ENCODE measurements around the gene DYNC1H1. TPM values are rescaled to one million over a fixed set of nuclear protein-coding genes. Genes with fewer than 3 reads are reported as not detected.

Gene DYNC1H1
- total RNA-seq, 2 experiments from 2014 or later: 209 to 291 TPM

DNA sequence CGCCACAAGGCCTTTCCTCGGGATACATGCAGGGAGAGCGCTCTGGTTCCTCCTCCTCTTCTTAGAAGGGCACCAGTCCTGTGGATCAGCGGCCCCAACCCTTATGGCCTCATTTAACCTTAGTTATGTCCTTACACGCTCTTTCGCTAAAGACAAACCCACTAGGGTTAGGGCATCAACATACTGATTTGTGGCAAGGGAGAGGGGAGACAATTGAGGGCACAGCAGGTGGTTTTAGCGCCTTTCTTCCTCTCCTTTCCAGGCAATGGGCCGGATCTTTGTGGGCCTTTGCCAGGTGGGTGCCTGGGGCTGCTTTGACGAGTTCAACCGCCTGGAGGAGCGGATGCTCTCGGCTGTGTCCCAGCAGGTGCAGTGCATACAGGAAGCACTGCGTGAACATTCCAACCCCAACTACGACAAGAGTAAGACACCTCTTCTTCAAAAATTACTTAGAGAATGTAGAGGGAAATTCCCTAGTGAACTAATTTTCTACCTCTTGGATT, 43.6 kb downstream of the DYNC1H1 start:
- POLR2A ChIA-PET: no interaction called here
- Histone ChIP-seq H2AFZ (ENCODE audit: low read length) (no peak overlapping the region), H3K4me2 (ENCODE audit: low read length) (no peak overlapping the region), H3K36me3 (ENCODE audit: insufficient read depth, low read length) (peaks cover 94% of the 10 kb centered on the region), H3K79me2 (ENCODE audit: insufficient read depth, low read depth, low read length) (no peaks in the 10 kb centered on the region), H3K9me2 (ENCODE audit: insufficient read depth, low read length) (no peaks in the 10 kb centered on the region), H3K27ac (ENCODE audit: low read depth, low read length, poor library complexity, severe bottlenecking) (no peak overlapping the region), H3K4me3 (ENCODE audit: low read depth, low read length, poor library complexity, severe bottlenecking) (no peak overlapping the region), H4K20me1 (ENCODE audit: insufficient read depth, low read length) (no peaks in the 10 kb centered on the region), H3K4me1 (ENCODE audit: insufficient read depth, low read length, poor library complexity, severe bottlenecking) (no peaks in the 10 kb centered on the region), H3K9me3 (ENCODE audit: low read length) (no peaks in the 10 kb centered on the region)
- no peak for DNase-seq (ENCODE audit: low spot score)
- no peak for TF ChIP-seq EZH2phosphoT487 (IDR thresholded peaks at IDR 0.05; ENCODE audit: borderline replicate concordance, low read depth, low read length)
- TF ChIP-seq, protein P1, sequence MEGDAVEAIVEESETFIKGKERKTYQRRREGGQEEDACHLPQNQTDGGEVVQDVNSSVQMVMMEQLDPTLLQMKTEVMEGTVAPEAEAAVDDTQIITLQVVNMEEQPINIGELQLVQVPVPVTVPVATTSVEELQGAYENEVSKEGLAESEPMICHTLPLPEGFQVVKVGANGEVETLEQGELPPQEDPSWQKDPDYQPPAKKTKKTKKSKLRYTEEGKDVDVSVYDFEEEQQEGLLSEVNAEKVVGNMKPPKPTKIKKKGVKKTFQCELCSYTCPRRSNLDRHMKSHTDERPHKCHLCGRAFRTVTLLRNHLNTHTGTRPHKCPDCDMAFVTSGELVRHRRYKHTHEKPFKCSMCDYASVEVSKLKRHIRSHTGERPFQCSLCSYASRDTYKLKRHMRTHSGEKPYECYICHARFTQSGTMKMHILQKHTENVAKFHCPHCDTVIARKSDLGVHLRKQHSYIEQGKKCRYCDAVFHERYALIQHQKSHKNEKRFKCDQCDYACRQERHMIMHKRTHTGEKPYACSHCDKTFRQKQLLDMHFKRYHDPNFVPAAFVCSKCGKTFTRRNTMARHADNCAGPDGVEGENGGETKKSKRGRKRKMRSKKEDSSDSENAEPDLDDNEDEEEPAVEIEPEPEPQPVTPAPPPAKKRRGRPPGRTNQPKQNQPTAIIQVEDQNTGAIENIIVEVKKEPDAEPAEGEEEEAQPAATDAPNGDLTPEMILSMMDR (conservative IDR thresholded peaks at IDR 0.05; ENCODE audit: low read length): no peak
- CTCF ChIA-PET (ENCODE audit: unreplicated experiment): no interaction called here
- BruUV-seq (replicated peaks): no TSS peak
- intact Hi-C loops (cut with micrococcal nuclease; ENCODE audit: unreplicated experiment): loop anchor here (2.0 to 5.0 kb wide), 2 partner anchors 15 to 34 kb away; no protein-coding TSS in a partner anchor

DNA sequence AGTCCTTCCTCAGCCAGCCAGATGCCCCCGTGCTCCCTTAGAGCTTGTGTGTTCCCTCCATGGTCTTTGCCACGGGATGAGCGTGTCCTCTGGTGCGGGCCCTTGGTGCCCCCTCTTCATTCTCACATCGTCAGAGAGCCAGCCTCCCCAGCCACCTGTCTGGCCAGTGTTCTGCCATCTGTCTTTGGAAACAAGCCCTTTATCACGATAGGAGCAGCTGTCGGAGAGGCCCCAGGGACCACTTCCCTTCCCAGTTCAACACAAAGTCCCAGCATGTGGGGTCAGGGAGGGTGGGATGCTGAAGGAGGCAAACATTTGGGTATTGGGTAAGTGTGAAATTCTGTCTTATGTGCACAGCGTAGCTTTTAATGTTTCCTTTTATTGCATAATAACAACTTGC, 44.5 kb downstream of the DYNC1H1 start:
- Histone ChIP-seq H3K4me3 (ENCODE audit: low read depth, low read length, poor library complexity, severe bottlenecking) (no peak overlapping the region), H3K4me2 (ENCODE audit: low read length) (no peak overlapping the region), H4K20me1 (ENCODE audit: insufficient read depth, low read length) (no peaks in the 10 kb centered on the region), H3K4me1 (ENCODE audit: insufficient read depth, low read length, poor library complexity, severe bottlenecking) (no peaks in the 10 kb centered on the region), H2AFZ (ENCODE audit: low read length) (no peak overlapping the region), H3K9me3 (ENCODE audit: low read length) (no peaks in the 10 kb centered on the region), H3K36me3 (ENCODE audit: insufficient read depth, low read length) (peaks cover 95% of the 10 kb centered on the region), H3K9me2 (ENCODE audit: insufficient read depth, low read length) (no peaks in the 10 kb centered on the region), H3K79me2 (ENCODE audit: insufficient read depth, low read depth, low read length) (no peaks in the 10 kb centered on the region), H3K27ac (ENCODE audit: low read depth, low read length, poor library complexity, severe bottlenecking) (no peak overlapping the region)
- no peak for DNase-seq (ENCODE audit: low spot score)
- ChIA-PET POLR2A (no interaction called here), CTCF (ENCODE audit: unreplicated experiment) (no interaction called here)
- no TSS peak for BruUV-seq (replicated peaks)
- intact Hi-C loops (cut with micrococcal nuclease; ENCODE audit: unreplicated experiment): loop anchor here (5.0 kb wide), 1 partner anchor 33 kb away; no protein-coding TSS in a partner anchor
- TF ChIP-seq EZH2phosphoT487 (IDR thresholded peaks at IDR 0.05; ENCODE audit: borderline replicate concordance, low read depth, low read length): no peak
- TF ChIP-seq, protein P1 (conservative IDR thresholded peaks at IDR 0.05; ENCODE audit: low read length): no peak

DNA sequence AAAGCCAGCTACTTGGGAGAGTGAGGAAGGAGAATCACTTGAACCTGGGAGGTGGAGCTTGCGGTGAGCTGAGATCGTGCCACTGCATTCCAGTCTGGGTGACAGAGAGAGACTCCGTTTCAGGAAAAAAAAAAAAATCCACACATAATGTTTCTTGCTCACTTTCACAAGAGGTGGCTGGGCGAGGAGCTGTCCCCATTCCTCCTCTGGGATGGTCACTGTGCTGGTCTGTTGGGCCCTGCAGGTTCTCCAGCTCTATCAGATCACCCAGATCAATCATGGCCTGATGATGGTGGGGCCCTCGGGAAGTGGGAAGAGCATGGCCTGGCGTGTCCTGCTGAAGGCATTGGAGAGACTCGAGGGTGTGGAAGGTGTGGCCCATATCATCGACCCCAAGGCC, 47.3 kb downstream of the DYNC1H1 start:
- Histone ChIP-seq H4K20me1 (ENCODE audit: insufficient read depth, low read length) (no peaks in the 10 kb centered on the region), H3K79me2 (ENCODE audit: insufficient read depth, low read depth, low read length) (no peaks in the 10 kb centered on the region), H3K27ac (ENCODE audit: low read depth, low read length, poor library complexity, severe bottlenecking) (no peak overlapping the region), H3K4me2 (ENCODE audit: low read length) (no peak overlapping the region), H3K9me3 (ENCODE audit: low read length) (no peaks in the 10 kb centered on the region), H3K36me3 (ENCODE audit: insufficient read depth, low read length) (peaks cover 100% of the 10 kb centered on the region), H2AFZ (ENCODE audit: low read length) (no peak overlapping the region), H3K4me1 (ENCODE audit: insufficient read depth, low read length, poor library complexity, severe bottlenecking) (no peaks in the 10 kb centered on the region), H3K9me2 (ENCODE audit: insufficient read depth, low read length) (no peaks in the 10 kb centered on the region), H3K4me3 (ENCODE audit: low read depth, low read length, poor library complexity, severe bottlenecking) (no peak overlapping the region)
- ChIA-PET CTCF (ENCODE audit: unreplicated experiment) (no interaction called here), POLR2A (no interaction called here)
- no TSS peak for BruUV-seq (replicated peaks)
- intact Hi-C loops (cut with micrococcal nuclease; ENCODE audit: unreplicated experiment): no loop called here
- no peak for TF ChIP-seq EZH2phosphoT487 (IDR thresholded peaks at IDR 0.05; ENCODE audit: borderline replicate concordance, low read depth, low read length)
- TF ChIP-seq, protein P1 (conservative IDR thresholded peaks at IDR 0.05; ENCODE audit: low read length): no peak
- DNase-seq (ENCODE audit: low spot score): no peak

Measured in OCI-LY7 (cell line).